ENCODE results near the gene OR1D5. TPM values are rescaled to one million over a fixed set of nuclear protein-coding genes. Genes with fewer than 3 reads are reported as not detected.

OR1D5 gene, protein sequence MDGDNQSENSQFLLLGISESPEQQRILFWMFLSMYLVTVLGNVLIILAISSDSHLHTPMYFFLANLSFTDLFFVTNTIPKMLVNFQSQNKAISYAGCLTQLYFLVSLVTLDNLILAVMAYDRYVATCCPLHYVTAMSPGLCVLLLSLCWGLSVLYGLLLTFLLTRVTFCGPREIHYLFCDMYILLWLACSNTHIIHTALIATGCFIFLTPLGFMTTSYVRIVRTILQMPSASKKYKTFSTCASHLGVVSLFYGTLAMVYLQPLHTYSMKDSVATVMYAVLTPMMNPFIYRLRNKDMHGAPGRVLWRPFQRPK
- total RNA-seq, result not detected in 2 replicates

GRCh38 chr17:3063507-3063906 lies at the start of gene OR1D5:
Gene OR1D5 (minus strand): TSS chr17:3063607. CDS start chr17:3063607, 0 bp downstream.

GRCh38 chr17:3104322-3104721 lies 40.9 kb upstream of the OR1D5 start, which contains the start of gene OR1D2:
Gene OR1D2 (minus strand): TSS chr17:3104422. CDS start chr17:3092996, 11,426 bp downstream.

Other genes with a start within 250 kb of the OR1D5 start
- gene OR1D2, start 40.8 kb upstream of the OR1D5 start, total RNA-seq, result not detected in 2 replicates
- not detected in 2 replicates for gene OR1G1, start 63.9 kb upstream of the OR1D5 start, total RNA-seq
- gene OR1A2, start 133.9 kb upstream of the OR1D5 start, total RNA-seq, result not detected in 2 replicates
- not detected in 2 replicates for gene OR1A1, start 144.1 kb upstream of the OR1D5 start, total RNA-seq
- 0.07 and 0.10 TPM in 2 replicates for gene OR3A1, start 234.8 kb upstream of the OR1D5 start, total RNA-seq

All from smooth muscle cell of the pulmonary artery (primary cell).